ENCODE results near the gene COX5A. TPM values are rescaled to one million over a fixed set of nuclear protein-coding genes. Genes with fewer than 3 reads are reported as not detected.

Gene COX5A
- polyA plus RNA-seq, 4 donors: 231 to 931 (median 808) TPM

GRCh38 chr15:74870436-74871215, 67.2 kb downstream of the COX5A start:
- peak overlapping the region in 1 of 3 donors; percentile 13 for H3K4me3 ChIP-seq (ENCODE audit: low read depth in 1 of 3, low read length in 3 of 3)
- 11 to 24% (median 11%) methylated on average over 6 of the region's 6 CpGs for WGBS, 3 donors
- H3K9me3 ChIP-seq (ENCODE audit: control insufficient read depth in 2 of 2, insufficient read depth in 1 of 2, low read depth in 1 of 2, low read length in 1 of 2): no peaks in the 10 kb centered on the region
- no peak for FAIRE-seq
- H3K27ac ChIP-seq (ENCODE audit: low read depth in 1 of 3, low read length in 2 of 3): peak overlapping the region; percentile 46 to 89 (median 85)
- peaks cover 0 to 16% (median 0%) of the 10 kb centered on the region in 3 donors for H3K36me3 ChIP-seq (ENCODE audit: control insufficient read depth in 3 of 3, insufficient read depth in 2 of 3, low read depth in 1 of 3, low read length in 3 of 3)
- peak in 1 of 2 donors; percentile 44 for DNase-seq
- no peaks in the 10 kb centered on the region for H3K27me3 ChIP-seq (ENCODE audit: control insufficient read depth in 3 of 3, insufficient read depth in 3 of 3, low read length in 3 of 3)
- H3K4me1 ChIP-seq (ENCODE audit: control insufficient read depth in 3 of 3, insufficient read depth in 2 of 3, low read depth in 1 of 3, low read length in 2 of 3): peaks cover 14 to 64% (median 17%) of the 10 kb centered on the region in 3 donors

Other genes starting within 250 kb of the COX5A start
- 10 to 100 TPM; 13.5 to 29.2 (median 21.2) TPM for gene EDC3, start 242.0 kb downstream of the COX5A start, polyA plus RNA-seq
- gene CYP1A1, start 212.5 kb downstream of the COX5A start, polyA plus RNA-seq: 10 to 100 TPM in 1 of 4 donors, under 1 TPM in 2, not detected in 1; 0.04 to 13.2 (median 0.66) TPM
- gene CYP1A2, start 189.2 kb downstream of the COX5A start, polyA plus RNA-seq: not detected
- gene CSK, start 156.0 kb downstream of the COX5A start, polyA plus RNA-seq: 10 to 100 TPM; 39.4 to 76.8 (median 53.2) TPM
- under 1 TPM in 1 of 4 donors, not detected in 3; 0.46 TPM for gene LMAN1L, start 125.2 kb downstream of the COX5A start, polyA plus RNA-seq
- gene CPLX3, start 111.4 kb downstream of the COX5A start, polyA plus RNA-seq: 1 to 10 TPM in 1 of 4 donors, not detected in 3; 1.1 TPM
- 100 to 1,000 TPM in 1 of 4 donors, 10 to 100 TPM in 3; 38.2 to 111 (median 81.1) TPM for gene ULK3, start 94.9 kb downstream of the COX5A start, polyA plus RNA-seq
- 100 to 1,000 TPM in 1 of 4 donors, 10 to 100 TPM in 3; 52.3 to 128 (median 75.7) TPM for gene SCAMP2, start 64.7 kb downstream of the COX5A start, polyA plus RNA-seq
- gene MPI, start 48.0 kb downstream of the COX5A start, polyA plus RNA-seq: 10 to 100 TPM; 41.1 to 88.3 (median 69.1) TPM
- 10 to 100 TPM; 12.7 to 41.3 (median 21.6) TPM for gene FAM219B, start 31.2 kb downstream of the COX5A start, polyA plus RNA-seq
- gene RPP25, start 18.7 kb upstream of the COX5A start, polyA plus RNA-seq: 10 to 100 TPM in 3 of 4 donors, 1 to 10 TPM in 1; 5.5 to 22.2 (median 14.9) TPM
- gene SCAMP5, start 57.5 kb upstream of the COX5A start, polyA plus RNA-seq: 10 to 100 TPM; 22.8 to 78.1 (median 56.8) TPM
- 10 to 100 TPM; 11.4 to 29.4 (median 17.7) TPM for gene PPCDC, start 85.5 kb upstream of the COX5A start, polyA plus RNA-seq

Data from small intestine (tissue), 7 donors.